Measurements from ENCODE around the gene THSD4.

- TF ChIP-seq CTCF (conservative IDR thresholded peaks at IDR 0.05; ENCODE audit: low read depth, low read length), result no peak
- TF ChIP-seq EZH2 (IDR thresholded peaks at IDR 0.05; ENCODE audit: low read length, unreplicated experiment), result no peak
- TF ChIP-seq EZH2phosphoT487 (IDR thresholded peaks at IDR 0.05; ENCODE audit: borderline replicate concordance, low read length), result no peak
These were observed 636.9 kb downstream of the THSD4 start for GRCh38 chr15:71752128-71752527.
